ENCODE data around the gene IDE.

IDE gene

GRCh38 chr10:92562424-92562823, 11.5 kb downstream of the IDE start:
- TF ChIP-seq CTCF (IDR thresholded peaks at IDR 0.05; ENCODE audit: low read depth, low read length), result no peak

GRCh38 chr10:92559046-92559445, 14.8 kb downstream of the IDE start:
- no peak overlapping the region for H3K4me3 ChIP-seq (ENCODE audit: low read depth, low read length)
- no peak for TF ChIP-seq CTCF (IDR thresholded peaks at IDR 0.05; ENCODE audit: low read depth, low read length)

More at GRCh38 chr10:92562424-92562823, 11.5 kb downstream of the IDE start:
- H3K4me3 ChIP-seq (ENCODE audit: low read depth, low read length), result no peak overlapping the region

- H3K4me3 ChIP-seq (ENCODE audit: low read depth, low read length), result no peak overlapping the region
- TF ChIP-seq CTCF (IDR thresholded peaks at IDR 0.05; ENCODE audit: low read depth, low read length), result no peak
These were observed 19.9 kb downstream of the IDE start for GRCh38 chr10:92553959-92554358.

GRCh38 chr10:92552310-92552709, 21.6 kb downstream of the IDE start:
- H3K4me3 ChIP-seq (ENCODE audit: low read depth, low read length), result no peak overlapping the region
- TF ChIP-seq CTCF (IDR thresholded peaks at IDR 0.05; ENCODE audit: low read depth, low read length), result no peak; the same call in 1 of the 2 replicates

- H3K4me3 ChIP-seq (ENCODE audit: low read depth, low read length), result no peak overlapping the region
These were observed 23.0 kb downstream of the IDE start for GRCh38 chr10:92550924-92551323.

GRCh38 chr10:92547676-92548075, 26.2 kb downstream of the IDE start:
- TF ChIP-seq CTCF (IDR thresholded peaks at IDR 0.05; ENCODE audit: low read depth, low read length), result no peak
- no peak overlapping the region for H3K4me3 ChIP-seq (ENCODE audit: low read depth, low read length)

More at GRCh38 chr10:92550924-92551323, 23.0 kb downstream of the IDE start:
- no peak for TF ChIP-seq CTCF (IDR thresholded peaks at IDR 0.05; ENCODE audit: low read depth, low read length)

- no peak for TF ChIP-seq CTCF (IDR thresholded peaks at IDR 0.05; ENCODE audit: low read depth, low read length)
- no peak overlapping the region for H3K4me3 ChIP-seq (ENCODE audit: low read depth, low read length)
These were observed 28.3 kb downstream of the IDE start for GRCh38 chr10:92545556-92545955.

All from WI38 (cell line).